ENCODE results near the gene NRXN3.

DNA sequence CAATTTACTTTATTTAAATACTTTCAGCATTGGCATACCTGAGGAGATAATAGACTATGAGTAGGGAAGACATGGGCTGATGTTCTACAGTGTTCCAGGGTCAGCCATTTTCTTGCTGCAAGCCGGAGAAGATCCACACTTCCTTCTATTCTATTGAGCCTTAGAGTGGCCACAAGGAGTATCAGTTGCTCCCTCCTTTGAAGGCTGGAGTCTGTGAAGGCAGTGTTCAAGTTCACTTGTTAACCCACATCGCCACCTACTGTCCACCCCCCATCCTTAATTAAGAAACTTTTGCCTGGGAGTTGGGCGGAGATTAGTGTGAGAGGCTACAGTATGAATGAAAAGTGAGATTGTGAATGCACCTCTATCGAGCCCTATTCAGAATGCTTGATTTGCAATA, 666.6 kb downstream of the NRXN3 start:
- TF ChIP-seq, protein P1, sequence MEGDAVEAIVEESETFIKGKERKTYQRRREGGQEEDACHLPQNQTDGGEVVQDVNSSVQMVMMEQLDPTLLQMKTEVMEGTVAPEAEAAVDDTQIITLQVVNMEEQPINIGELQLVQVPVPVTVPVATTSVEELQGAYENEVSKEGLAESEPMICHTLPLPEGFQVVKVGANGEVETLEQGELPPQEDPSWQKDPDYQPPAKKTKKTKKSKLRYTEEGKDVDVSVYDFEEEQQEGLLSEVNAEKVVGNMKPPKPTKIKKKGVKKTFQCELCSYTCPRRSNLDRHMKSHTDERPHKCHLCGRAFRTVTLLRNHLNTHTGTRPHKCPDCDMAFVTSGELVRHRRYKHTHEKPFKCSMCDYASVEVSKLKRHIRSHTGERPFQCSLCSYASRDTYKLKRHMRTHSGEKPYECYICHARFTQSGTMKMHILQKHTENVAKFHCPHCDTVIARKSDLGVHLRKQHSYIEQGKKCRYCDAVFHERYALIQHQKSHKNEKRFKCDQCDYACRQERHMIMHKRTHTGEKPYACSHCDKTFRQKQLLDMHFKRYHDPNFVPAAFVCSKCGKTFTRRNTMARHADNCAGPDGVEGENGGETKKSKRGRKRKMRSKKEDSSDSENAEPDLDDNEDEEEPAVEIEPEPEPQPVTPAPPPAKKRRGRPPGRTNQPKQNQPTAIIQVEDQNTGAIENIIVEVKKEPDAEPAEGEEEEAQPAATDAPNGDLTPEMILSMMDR (IDR thresholded peaks at IDR 0.05) = peak; percentile 57
- no peak for TF ChIP-seq SIN3A (IDR thresholded peaks at IDR 0.05; ENCODE audit: borderline replicate concordance, low read depth, low read length)
- TF ChIP-seq, protein P2, sequence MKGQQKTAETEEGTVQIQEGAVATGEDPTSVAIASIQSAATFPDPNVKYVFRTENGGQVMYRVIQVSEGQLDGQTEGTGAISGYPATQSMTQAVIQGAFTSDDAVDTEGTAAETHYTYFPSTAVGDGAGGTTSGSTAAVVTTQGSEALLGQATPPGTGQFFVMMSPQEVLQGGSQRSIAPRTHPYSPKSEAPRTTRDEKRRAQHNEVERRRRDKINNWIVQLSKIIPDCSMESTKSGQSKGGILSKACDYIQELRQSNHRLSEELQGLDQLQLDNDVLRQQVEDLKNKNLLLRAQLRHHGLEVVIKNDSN (IDR thresholded peaks at IDR 0.05; ENCODE audit: borderline replicate concordance, low read depth) = no peak
- TF ChIP-seq SMC3 (IDR thresholded peaks at IDR 0.05; ENCODE audit: low read depth, low read length) = peak; percentile 33
- TF ChIP-seq RAD21 (IDR thresholded peaks at IDR 0.05; ENCODE audit: low read length) = peak; percentile 71
- TF ChIP-seq, protein P3, sequence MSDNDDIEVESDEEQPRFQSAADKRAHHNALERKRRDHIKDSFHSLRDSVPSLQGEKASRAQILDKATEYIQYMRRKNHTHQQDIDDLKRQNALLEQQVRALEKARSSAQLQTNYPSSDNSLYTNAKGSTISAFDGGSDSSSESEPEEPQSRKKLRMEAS (IDR thresholded peaks at IDR 0.05; ENCODE audit: low read depth) = no peak
- TF ChIP-seq, protein P4, sequence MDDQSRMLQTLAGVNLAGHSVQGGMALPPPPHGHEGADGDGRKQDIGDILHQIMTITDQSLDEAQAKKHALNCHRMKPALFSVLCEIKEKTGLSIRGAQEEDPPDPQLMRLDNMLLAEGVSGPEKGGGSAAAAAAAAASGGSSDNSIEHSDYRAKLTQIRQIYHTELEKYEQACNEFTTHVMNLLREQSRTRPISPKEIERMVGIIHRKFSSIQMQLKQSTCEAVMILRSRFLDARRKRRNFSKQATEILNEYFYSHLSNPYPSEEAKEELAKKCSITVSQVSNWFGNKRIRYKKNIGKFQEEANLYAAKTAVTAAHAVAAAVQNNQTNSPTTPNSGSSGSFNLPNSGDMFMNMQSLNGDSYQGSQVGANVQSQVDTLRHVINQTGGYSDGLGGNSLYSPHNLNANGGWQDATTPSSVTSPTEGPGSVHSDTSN (IDR thresholded peaks at IDR 0.05) = no peak
- TF ChIP-seq POLR2AphosphoS5 (IDR thresholded peaks at IDR 0.05; ENCODE audit: low read depth, low read length) = no peak
- TF ChIP-seq, protein P5, sequence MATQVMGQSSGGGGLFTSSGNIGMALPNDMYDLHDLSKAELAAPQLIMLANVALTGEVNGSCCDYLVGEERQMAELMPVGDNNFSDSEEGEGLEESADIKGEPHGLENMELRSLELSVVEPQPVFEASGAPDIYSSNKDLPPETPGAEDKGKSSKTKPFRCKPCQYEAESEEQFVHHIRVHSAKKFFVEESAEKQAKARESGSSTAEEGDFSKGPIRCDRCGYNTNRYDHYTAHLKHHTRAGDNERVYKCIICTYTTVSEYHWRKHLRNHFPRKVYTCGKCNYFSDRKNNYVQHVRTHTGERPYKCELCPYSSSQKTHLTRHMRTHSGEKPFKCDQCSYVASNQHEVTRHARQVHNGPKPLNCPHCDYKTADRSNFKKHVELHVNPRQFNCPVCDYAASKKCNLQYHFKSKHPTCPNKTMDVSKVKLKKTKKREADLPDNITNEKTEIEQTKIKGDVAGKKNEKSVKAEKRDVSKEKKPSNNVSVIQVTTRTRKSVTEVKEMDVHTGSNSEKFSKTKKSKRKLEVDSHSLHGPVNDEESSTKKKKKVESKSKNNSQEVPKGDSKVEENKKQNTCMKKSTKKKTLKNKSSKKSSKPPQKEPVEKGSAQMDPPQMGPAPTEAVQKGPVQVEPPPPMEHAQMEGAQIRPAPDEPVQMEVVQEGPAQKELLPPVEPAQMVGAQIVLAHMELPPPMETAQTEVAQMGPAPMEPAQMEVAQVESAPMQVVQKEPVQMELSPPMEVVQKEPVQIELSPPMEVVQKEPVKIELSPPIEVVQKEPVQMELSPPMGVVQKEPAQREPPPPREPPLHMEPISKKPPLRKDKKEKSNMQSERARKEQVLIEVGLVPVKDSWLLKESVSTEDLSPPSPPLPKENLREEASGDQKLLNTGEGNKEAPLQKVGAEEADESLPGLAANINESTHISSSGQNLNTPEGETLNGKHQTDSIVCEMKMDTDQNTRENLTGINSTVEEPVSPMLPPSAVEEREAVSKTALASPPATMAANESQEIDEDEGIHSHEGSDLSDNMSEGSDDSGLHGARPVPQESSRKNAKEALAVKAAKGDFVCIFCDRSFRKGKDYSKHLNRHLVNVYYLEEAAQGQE (IDR thresholded peaks at IDR 0.05; ENCODE audit: low read depth, low read length) = no peak
- TF ChIP-seq FOXM1 (IDR thresholded peaks at IDR 0.05; ENCODE audit: low read depth) = no peak
- TF ChIP-seq FOXJ3 (CRISPR knock-in tag; IDR thresholded peaks at IDR 0.05) = no peak
- no peak for TF ChIP-seq EP300 (IDR thresholded peaks at IDR 0.05; ENCODE audit: borderline replicate concordance in 1 of 2, low read depth in 1 of 2, low read length in 1 of 2)
- TF ChIP-seq MXI1 (IDR thresholded peaks at IDR 0.05; ENCODE audit: low read depth, low read length) = no peak
- no peak for TF ChIP-seq EZH2phosphoT487 (IDR thresholded peaks at IDR 0.05; ENCODE audit: borderline replicate concordance, low read depth)

All from SK-N-SH (cell line).